Esophagus muscularis mucosa (tissue), 4 donors: ENCODE data around the gene CTXN3. TPM values are rescaled to one million over a fixed set of nuclear protein-coding genes. Genes with fewer than 3 reads are reported as not detected.

ENCODE experiments used
- DNase-seq: peaks from one replicate; pipeline ENCODE4 v3.0.0-alpha.2; 2017; ENCODE audit errors: extremely low spot score
- H3K27ac ChIP-seq, 4 donors: fragments of 200-600 bp; sonication (generic); replicated peaks in 1 of 4; 1 replicate in 3 of 4; 2 replicates in 1 of 4; pipeline ENCODE4 v1.5.1; 2016 to 2019; ENCODE audit warnings: mild to moderate bottlenecking in 1 of 4
- H3K27me3 ChIP-seq, 4 donors: fragments of 200-600 bp; sonication (generic); one replicate each; pipeline versions ENCODE4 v1.5.1 to v1.6.0; 2016 to 2019
- H3K36me3 ChIP-seq, 4 donors: fragments of 200-600 bp; sonication (generic); one replicate each; pipeline ENCODE4 v1.5.1; 2016 to 2019
- H3K4me1 ChIP-seq, 4 donors: fragments of 200-600 bp; sonication (generic); one replicate each; pipeline ENCODE4 v1.5.1; 2016 to 2019
- H3K4me3 ChIP-seq, 4 donors: fragments of 200-600 bp; sonication (generic); 1 replicate in 2 of 4; 2 replicates in 2 of 4; pipeline ENCODE4 v1.5.1; 2016 to 2019; ENCODE audit warnings: mild to moderate bottlenecking in 4 of 4, moderate library complexity in 1 of 4
- H3K9me3 ChIP-seq, 4 donors: fragments of 200-600 bp; sonication (generic); 1 replicate in 3 of 4; 2 replicates in 1 of 4; pipeline ENCODE4 v1.5.1; 2016 to 2019
- EP300 ChIP-seq: sonication (generic); formaldehyde crosslinking; IDR thresholded peaks from one replicate; pipeline ENCODE4 v1.6.1; 2017; ENCODE audit warnings: antibody characterized with exemption
- POLR2A ChIP-seq: fragments of 450-650 bp; IDR thresholded peaks from one replicate; pipeline ENCODE4 v1.6.1; 2017; ENCODE audit warnings: antibody characterized with exemption, moderate library complexity, mild to moderate bottlenecking, low read depth
- POLR2AphosphoS5 ChIP-seq, 2 donors: sonication (generic); formaldehyde crosslinking; IDR thresholded peaks; one replicate each; pipeline ENCODE4 v1.6.1; 2017; ENCODE audit warnings: antibody characterized with exemption in 2 of 2
- WGBS: methylation state at CpG from one replicate; pipeline ENCODE4 v1.1.5; 2018; 5-methylcytosine and 5-hydroxymethylcytosine counted together
- intact Hi-C: fragments of 100-400 bp; cut with DNase I; formaldehyde crosslinking; loops from one replicate; pipeline ENCODE4 v1.15.1; 2023
- total RNA-seq, 4 donors: library from RNA; depleted of rRNA; stranded (reverse); fragments of >200 nt; gene quantifications; one replicate each; pipeline versions ENCODE4 v1.1.0 to v1.2.1, GENCODE V29; 2016
- TF ChIP-seq, protein P1 (sequence below), 3 experiments: fragments of 200-600 bp in 2 of 3; fragments of 450-650 bp in 1 of 3; sonication (generic) in 2 of 3; IDR thresholded peaks; one replicate each; pipeline ENCODE4 v1.5.1; 2017 to 2019; ENCODE audit warnings: antibody characterized with exemption in 3 of 3, mild to moderate bottlenecking in 2 of 3, moderate library complexity in 1 of 3

Gene CTXN3
- total RNA-seq, result not detected

DNA sequence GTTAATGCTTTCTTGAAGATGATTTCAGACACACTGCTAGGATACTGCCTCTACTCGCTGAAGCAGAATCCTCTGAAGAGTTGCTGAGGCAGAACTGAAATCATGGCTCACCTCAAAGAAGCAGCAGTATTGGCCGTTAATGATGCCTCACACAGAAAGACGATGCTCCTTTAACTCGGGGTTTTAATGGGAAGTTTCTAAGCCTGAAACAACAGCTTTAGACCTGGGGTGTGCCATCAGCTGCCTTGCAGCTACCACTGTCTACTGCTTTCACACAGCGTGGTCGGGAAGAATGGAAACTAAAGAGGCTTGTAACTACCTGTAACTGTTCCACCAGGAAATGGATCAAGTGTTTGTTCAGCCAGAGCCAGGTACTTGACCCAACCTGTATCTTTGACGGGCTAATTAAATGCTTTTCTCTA is at the start of gene CTXN3:
CTXN3 (plus strand) TSS at position 65 of the 422 bp plus-strand sequence. CDS start 8,440 bp downstream, outside the sequence.
- H3K9me3 ChIP-seq, result no peaks in the 10 kb centered on the region
- peaks cover 11 to 76% (median 70%) of the 10 kb centered on the region in 4 donors for H3K4me1 ChIP-seq
- H3K4me3 ChIP-seq, result no peak within 1 kb of the TSS
- no peaks in the 10 kb centered on the region for H3K36me3 ChIP-seq
- no peaks in the 10 kb centered on the region for H3K27me3 ChIP-seq
- WGBS, result 87% methylated on average over 7 of the region's 7 CpGs
- peak within 1 kb of the TSS; percentile 72 to 84 (median 80) for H3K27ac ChIP-seq
- no peak for DNase-seq
- intact Hi-C loops, result no loop called here
- TF ChIP-seq, protein P1, sequence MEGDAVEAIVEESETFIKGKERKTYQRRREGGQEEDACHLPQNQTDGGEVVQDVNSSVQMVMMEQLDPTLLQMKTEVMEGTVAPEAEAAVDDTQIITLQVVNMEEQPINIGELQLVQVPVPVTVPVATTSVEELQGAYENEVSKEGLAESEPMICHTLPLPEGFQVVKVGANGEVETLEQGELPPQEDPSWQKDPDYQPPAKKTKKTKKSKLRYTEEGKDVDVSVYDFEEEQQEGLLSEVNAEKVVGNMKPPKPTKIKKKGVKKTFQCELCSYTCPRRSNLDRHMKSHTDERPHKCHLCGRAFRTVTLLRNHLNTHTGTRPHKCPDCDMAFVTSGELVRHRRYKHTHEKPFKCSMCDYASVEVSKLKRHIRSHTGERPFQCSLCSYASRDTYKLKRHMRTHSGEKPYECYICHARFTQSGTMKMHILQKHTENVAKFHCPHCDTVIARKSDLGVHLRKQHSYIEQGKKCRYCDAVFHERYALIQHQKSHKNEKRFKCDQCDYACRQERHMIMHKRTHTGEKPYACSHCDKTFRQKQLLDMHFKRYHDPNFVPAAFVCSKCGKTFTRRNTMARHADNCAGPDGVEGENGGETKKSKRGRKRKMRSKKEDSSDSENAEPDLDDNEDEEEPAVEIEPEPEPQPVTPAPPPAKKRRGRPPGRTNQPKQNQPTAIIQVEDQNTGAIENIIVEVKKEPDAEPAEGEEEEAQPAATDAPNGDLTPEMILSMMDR (IDR thresholded peaks at IDR 0.05), result no peak
- TF ChIP-seq POLR2AphosphoS5 (IDR thresholded peaks at IDR 0.05), result no peak
- TF ChIP-seq POLR2A, result no peak
- TF ChIP-seq EP300, result no peak

DNA sequence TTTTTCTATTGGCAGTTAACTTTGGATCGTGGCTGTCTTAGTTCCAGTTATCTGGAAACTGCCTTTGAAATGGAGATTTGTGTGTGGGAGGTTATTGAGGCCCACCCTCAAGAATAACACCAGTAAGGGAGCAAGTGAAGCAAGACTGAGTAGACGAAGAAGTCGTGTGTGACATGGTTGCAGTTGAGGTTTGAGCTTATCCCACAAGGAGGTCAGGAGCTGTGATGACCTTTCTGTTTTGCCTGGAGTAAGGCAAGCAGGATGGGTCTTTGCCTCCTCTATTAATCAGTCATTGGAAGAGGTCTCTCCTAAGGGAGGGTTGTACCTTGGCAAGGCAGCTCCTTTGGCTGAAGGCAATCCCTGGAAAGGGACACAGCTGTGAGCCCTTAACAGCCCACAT is 49.6 kb upstream of the CTXN3 start:
- peaks cover 3 to 31% (median 28%) of the 10 kb centered on the region in 4 donors for H3K4me1 ChIP-seq
- H3K27me3 ChIP-seq, result no peaks in the 10 kb centered on the region
- intact Hi-C loops, result no loop called here
- H3K4me3 ChIP-seq, result no peak overlapping the region
- DNase-seq, result peak; percentile 87
- WGBS, result 77% methylated on average over 3 of the region's 3 CpGs
- TF ChIP-seq POLR2A (no peak), EP300 (no peak), POLR2AphosphoS5 (IDR thresholded peaks at IDR 0.05) (no peak)
- TF ChIP-seq, protein P1 (IDR thresholded peaks at IDR 0.05), result no peak
- no peaks in the 10 kb centered on the region for H3K36me3 ChIP-seq
- H3K27ac ChIP-seq, result peak overlapping the region in 1 of 4 donors; percentile 9
- no peaks in the 10 kb centered on the region for H3K9me3 ChIP-seq

DNA sequence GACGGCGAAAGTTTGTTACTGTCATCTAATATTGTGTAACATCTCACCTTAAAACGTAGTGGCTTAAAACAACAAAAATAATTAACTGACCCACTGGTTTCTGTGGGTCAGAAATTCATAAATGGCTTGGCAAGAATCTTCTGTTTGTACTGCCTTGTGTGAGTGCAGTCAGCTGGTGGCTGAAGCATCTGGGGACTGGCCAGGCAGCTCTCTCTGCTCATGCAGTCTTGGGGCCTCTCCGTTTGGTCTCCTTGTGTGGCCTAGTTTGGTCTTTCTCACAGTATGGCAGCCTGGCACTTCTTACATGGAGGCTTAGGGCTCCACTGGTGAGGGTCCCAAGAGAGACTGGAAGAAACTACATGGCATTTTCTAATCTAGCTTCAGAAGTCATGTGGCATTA is 49.0 kb upstream of the CTXN3 start:
- no peaks in the 10 kb centered on the region for H3K9me3 ChIP-seq
- H3K36me3 ChIP-seq, result no peaks in the 10 kb centered on the region
- H3K27me3 ChIP-seq, result no peaks in the 10 kb centered on the region
- H3K4me3 ChIP-seq, result no peak overlapping the region
- WGBS, result 58% methylated on average over 4 of the region's 4 CpGs
- peak overlapping the region in 1 of 4 donors; percentile 9 for H3K27ac ChIP-seq
- intact Hi-C loops, result no loop called here
- peak; percentile 78 for DNase-seq
- TF ChIP-seq, protein P1 (IDR thresholded peaks at IDR 0.05), result no peak
- TF ChIP-seq POLR2A, result no peak
- TF ChIP-seq EP300, result no peak
- no peak for TF ChIP-seq POLR2AphosphoS5 (IDR thresholded peaks at IDR 0.05)
- peaks cover 3 to 31% (median 28%) of the 10 kb centered on the region in 4 donors for H3K4me1 ChIP-seq

DNA sequence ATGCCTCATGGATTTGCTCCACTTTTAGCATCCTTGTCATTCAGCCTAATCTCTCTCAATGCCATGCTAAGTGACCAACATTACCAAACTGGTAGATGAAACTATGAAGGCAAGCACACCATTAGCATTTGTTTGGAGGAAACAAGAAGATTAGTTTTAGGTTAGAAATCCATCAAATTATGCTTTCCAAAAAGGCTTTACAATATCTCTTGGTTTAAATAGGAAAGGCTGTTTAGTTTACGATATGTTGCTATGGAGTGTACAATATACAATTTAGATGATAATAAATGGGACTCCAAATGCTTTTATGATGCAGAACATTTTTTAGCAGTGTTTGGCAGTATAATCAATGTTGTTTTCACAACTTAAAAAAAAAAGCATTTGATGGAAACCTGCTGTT is 47.8 kb upstream of the CTXN3 start:
- Histone ChIP-seq H3K4me1 (peaks cover 3 to 38% (median 33%) of the 10 kb centered on the region in 4 donors), H3K27me3 (no peaks in the 10 kb centered on the region), H3K36me3 (no peaks in the 10 kb centered on the region), H3K9me3 (no peaks in the 10 kb centered on the region), H3K4me3 (no peak overlapping the region), H3K27ac (no peak overlapping the region)
- 58% methylated on average over 1 of the region's 1 CpG for WGBS
- intact Hi-C loops, result no loop called here
- TF ChIP-seq, protein P1 (IDR thresholded peaks at IDR 0.05), result no peak
- TF ChIP-seq POLR2A (no peak), POLR2AphosphoS5 (IDR thresholded peaks at IDR 0.05) (no peak), EP300 (no peak)
- no peak for DNase-seq

DNA sequence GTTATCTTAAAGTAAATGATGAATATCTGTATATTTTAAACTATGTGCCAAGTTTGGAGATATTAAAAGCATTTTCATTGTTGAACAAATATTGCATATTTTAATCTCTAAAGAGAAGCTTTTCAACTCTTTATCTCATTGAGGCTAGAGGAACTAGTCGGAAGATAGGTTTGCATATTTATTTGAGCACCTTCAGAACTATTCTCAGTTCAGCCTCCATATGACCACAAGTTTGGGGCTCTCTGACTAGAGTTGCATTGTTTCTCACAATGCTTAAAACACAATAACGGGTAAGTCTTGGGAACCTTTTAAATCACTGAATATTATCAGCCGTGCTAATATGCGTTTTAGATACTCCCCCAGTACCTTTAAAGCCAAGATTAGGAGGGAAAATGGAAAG is 47.3 kb upstream of the CTXN3 start:
- H3K9me3 ChIP-seq, result no peaks in the 10 kb centered on the region
- no peak overlapping the region for H3K27ac ChIP-seq
- TF ChIP-seq POLR2A (no peak), POLR2AphosphoS5 (IDR thresholded peaks at IDR 0.05) (no peak), EP300 (no peak)
- TF ChIP-seq, protein P1 (IDR thresholded peaks at IDR 0.05), result no peak
- H3K36me3 ChIP-seq, result no peaks in the 10 kb centered on the region
- H3K27me3 ChIP-seq, result no peaks in the 10 kb centered on the region
- intact Hi-C loops, result no loop called here
- H3K4me1 ChIP-seq, result peaks cover 3 to 39% (median 35%) of the 10 kb centered on the region in 4 donors
- no peak overlapping the region for H3K4me3 ChIP-seq
- DNase-seq, result no peak
- WGBS, result 83% methylated on average over 4 of the region's 4 CpGs
